Endothelial cell of umbilical vein (primary cell): Measurements from ENCODE around the gene SLC25A22. TPM values are rescaled to one million over a fixed set of nuclear protein-coding genes. Genes with fewer than 3 reads are reported as not detected.

Source experiments
- BruUV-seq: library from RNA; stranded (reverse); fragments of 400-500 nt; replicated peaks from 2 replicates; lab custom pipeline; 2021; lab: Mats Ljungman, UMichigan
- CTCF ChIA-PET: fragments of 300-600, 350-600 bp; sonication (Branson Sonifier 250); formaldehyde crosslinking; loops from one replicate; lab custom pipeline; 2021; ENCODE audit warnings: antibody characterized with exemption, inconsistent platforms; lab: Charles Lee
- POLR2A ChIA-PET: fragments of 300-600, 350-600 bp; sonication (Branson Sonifier 250); formaldehyde crosslinking; loops from one replicate; lab custom pipeline; 2021; ENCODE audit warnings: antibody characterized with exemption, inconsistent platforms; lab: Charles Lee
- DNase-seq: peaks from one replicate; pipeline ENCODE4 v3.0.0-alpha.2; 2011; ENCODE audit warnings: low read depth, low spot score
- FAIRE-seq: peaks from 2 replicates; lab custom pipeline; 2011; peaks lifted over from hg19 to GRCh38; lab: Jason Lieb, UNC
- H2AFZ ChIP-seq: 2 replicates; pipeline ENCODE4 v1.6.0; 2012; ENCODE audit warnings: low read depth, low read length, control low read depth, inconsistent platforms
- H3K27ac ChIP-seq: 2 replicates; pipeline ENCODE4 v1.5.1; 2011; ENCODE audit warnings: low read depth, mild to moderate bottlenecking, control low read depth, low read length, moderate library complexity; ENCODE audit not compliant: insufficient read depth
- H3K27me3 ChIP-seq, 2 experiments: 2 replicates each; pipeline versions ENCODE4 v1.6.0 to v1.6.1; 2011; ENCODE audit warnings: low read length in 2 of 2, mixed read lengths in 1 of 2; ENCODE audit not compliant: control insufficient read depth in 2 of 2, insufficient read depth in 2 of 2
- H3K36me3 ChIP-seq, 2 experiments: 2 replicates in 1 of 2; 3 replicates in 1 of 2; pipeline ENCODE4 v1.5.1; 2011; ENCODE audit warnings: low read length in 2 of 2, mild to moderate bottlenecking in 1 of 2, moderate library complexity in 1 of 2; ENCODE audit not compliant: control insufficient read depth in 2 of 2, insufficient read depth in 2 of 2; ENCODE audit errors: extremely low read depth in 1 of 2
- H3K4me1 ChIP-seq: 3 replicates; pipeline ENCODE4 v1.5.1; 2011; ENCODE audit warnings: mild to moderate bottlenecking, low read length; ENCODE audit not compliant: control insufficient read depth, insufficient read depth; ENCODE audit errors: extremely low read depth
- H3K4me2 ChIP-seq: 2 replicates; pipeline ENCODE4 v1.6.1; 2011; ENCODE audit warnings: low read length, control low read depth, mixed read lengths; ENCODE audit not compliant: insufficient read depth
- H3K4me3 ChIP-seq, 3 experiments: fragments of 200-600 bp in 1 of 3; sonication (generic), shearing (Covaris generic) in 1 of 3; replicated peaks in 1 of 3; 2 replicates each; pipeline ENCODE4 v1.5.1; 2011 to 2016; ENCODE audit warnings: control low read depth in 3 of 3, low read length in 3 of 3, mild to moderate bottlenecking in 2 of 3, inconsistent platforms in 1 of 3, low read depth in 1 of 3, moderate library complexity in 1 of 3; ENCODE audit not compliant: insufficient read depth in 1 of 3
- H3K79me2 ChIP-seq: 2 replicates; pipeline ENCODE4 v1.6.0; 2012; ENCODE audit warnings: low read length, inconsistent platforms; ENCODE audit not compliant: control insufficient read depth, insufficient read depth
- H3K9ac ChIP-seq: replicated peaks from 2 replicates; pipeline ENCODE3; 2011; ENCODE audit warnings: low read length, control low read depth; ENCODE audit not compliant: insufficient read depth; ENCODE audit errors: extremely low read depth
- H3K9me1 ChIP-seq: replicated peaks from 3 replicates; pipeline ENCODE4 v1.6.0; 2011; ENCODE audit warnings: mild to moderate bottlenecking, low read length; ENCODE audit not compliant: control insufficient read depth, insufficient read depth; ENCODE audit errors: extremely low read depth
- H3K9me3 ChIP-seq: replicated peaks from 2 replicates; pipeline ENCODE4 v1.5.1; 2012; ENCODE audit warnings: low read length, inconsistent platforms; ENCODE audit not compliant: control insufficient read depth, insufficient read depth
- H4K20me1 ChIP-seq: replicated peaks from 2 replicates; pipeline ENCODE3; 2011; ENCODE audit warnings: mild to moderate bottlenecking, low read length; ENCODE audit not compliant: control insufficient read depth, insufficient read depth; ENCODE audit errors: extremely low read depth
- CTCF ChIP-seq, 2 donors: IDR thresholded peaks; 1 replicate in 1 of 2; 2 replicates in 1 of 2; pipeline ENCODE4 v1.5.1; 2011; ENCODE audit warnings: low read length in 2 of 2, mild to moderate bottlenecking in 2 of 2, moderate library complexity in 2 of 2, control low read depth in 1 of 2, inconsistent platforms in 1 of 2, low read depth in 1 of 2; ENCODE audit not compliant: insufficient read depth in 1 of 2; ENCODE audit errors: extremely low read depth in 1 of 2
- EZH2 ChIP-seq: IDR thresholded peaks from 2 replicates; pipeline ENCODE4 v1.6.1; 2012; ENCODE audit warnings: borderline replicate concordance, low read depth, mild to moderate bottlenecking, moderate library complexity, low read length, inconsistent platforms; ENCODE audit not compliant: severe bottlenecking
- FOS ChIP-seq: IDR thresholded peaks from 2 replicates; pipeline ENCODE4 v1.6.1; 2011; ENCODE audit warnings: mild to moderate bottlenecking, low read length, moderate library complexity, borderline replicate concordance; ENCODE audit not compliant: insufficient read depth
- JUN ChIP-seq: IDR thresholded peaks from 2 replicates; pipeline ENCODE4 v1.6.1; 2011; ENCODE audit warnings: borderline replicate concordance, low read depth; ENCODE audit not compliant: insufficient read length, insufficient read depth
- MAX ChIP-seq: IDR thresholded peaks from 2 replicates; pipeline ENCODE4 v1.6.1; 2011; ENCODE audit not compliant: insufficient read depth, insufficient read length
- MYC ChIP-seq: IDR thresholded peaks from one replicate; pipeline ENCODE4 v1.6.1; 2011; ENCODE audit warnings: mild to moderate bottlenecking, low read depth, low read length
- POLR2A ChIP-seq: IDR thresholded peaks from 2 replicates; pipeline ENCODE4 v1.6.1; 2012; ENCODE audit warnings: low read depth, mild to moderate bottlenecking, control low read depth, low read length
- POLR2AphosphoS5 ChIP-seq: IDR thresholded peaks from 2 replicates; pipeline ENCODE4 v1.6.1; 2012; ENCODE audit warnings: low read depth, mild to moderate bottlenecking, control low read depth, low read length, moderate library complexity; ENCODE audit not compliant: insufficient read depth
- dilution Hi-C: fragments of 300-500 bp; cut with MboI; formaldehyde crosslinking; loops from one replicate; pipeline ENCODE4 v1.15.0; 2019; ENCODE audit warnings: low sequenced_read_pairs; ENCODE audit not compliant: extremely low pct_ligation_motif_present
- intact Hi-C: fragments of 100-400 bp; cut with micrococcal nuclease; formaldehyde crosslinking; loops from one replicate; pipeline ENCODE4 v1.10.0; 2022
- polyA plus RNA-seq, 4 experiments: library from polyadenylated mRNA; depleted of rRNA in 3 of 4; stranded (reverse) in 3 of 4; unstranded in 1 of 4; fragments of >200 nt; gene quantifications; 2 replicates each; pipeline versions ENCODE4 v1.2.1 to v1.2.3, GENCODE V29; 2011 to 2012; ENCODE audit warnings: missing spikeins in 1 of 4
- total RNA-seq: library from RNA; stranded (reverse); gene quantifications from 2 replicates; pipeline ENCODE4 v1.2.3, GENCODE V29; 2021

SLC25A22 gene
- total and polyA plus RNA-seq, 2 donors (not counting 3 experiments of a cell fraction or from before 2014, with no cell fraction given) = 24.5 to 24.9 TPM

- H3K9me3 ChIP-seq = no peaks in the 10 kb centered on the region
- intact Hi-C loops = no loop called here
- dilution Hi-C loops = no loop called here
- no peak overlapping the region for H2AFZ ChIP-seq
- H4K20me1 ChIP-seq = no peaks in the 10 kb centered on the region
- CTCF ChIA-PET = no interaction called here
- H3K27ac ChIP-seq = no peak overlapping the region
- H3K79me2 ChIP-seq = peaks cover 19% of the 10 kb centered on the region
- TSS peak; percentile 14 for BruUV-seq
- FAIRE-seq (no peak), DNase-seq (no peak)
- H3K4me2 ChIP-seq = no peak overlapping the region
- POLR2A ChIA-PET = no interaction called here
- TF ChIP-seq MAX (no peak), POLR2A (no peak), POLR2AphosphoS5 (no peak), FOS (no peak), EZH2 (no peak), MYC (no peak), CTCF (IDR thresholded peaks at IDR 0.05; ENCODE audit: extremely low read depth in 1 of 2, insufficient read depth in 1 of 2, low read depth in 1 of 2, low read length in 2 of 2) (no peak), JUN (no peak)
- H3K27me3 ChIP-seq = no peaks in the 10 kb centered on the region
- no peak overlapping the region for H3K9ac ChIP-seq
- peaks cover 37% of the 10 kb centered on the region for H3K4me1 ChIP-seq
- H3K9me1 ChIP-seq = no peaks in the 10 kb centered on the region
- H3K4me3 ChIP-seq = no peak overlapping the region
- H3K36me3 ChIP-seq = peaks cover 4 to 17% of the 10 kb centered on the region in 2 experiments
These were observed 26.3 kb upstream of the SLC25A22 start for GRCh38 chr11:824292-824880.
